ENCODE results near the gene ITPR1.

Gene ITPR1

GRCh38 chr3:4532535-4533112, 39.5 kb downstream of the ITPR1 start:
- H3K4me3 ChIP-seq (ENCODE audit: control insufficient read depth, low read depth, low read length) = no peak overlapping the region
- no peak for TF ChIP-seq CTCF (conservative IDR thresholded peaks at IDR 0.05; ENCODE audit: control insufficient read depth, insufficient read depth, low read depth, low read length)
- no peak for DNase-seq (ENCODE audit: low read depth)

- TF ChIP-seq CTCF (conservative IDR thresholded peaks at IDR 0.05; ENCODE audit: control insufficient read depth, insufficient read depth, low read depth, low read length) = no peak
- no peak for DNase-seq (ENCODE audit: low read depth)
- no peak overlapping the region for H3K4me3 ChIP-seq (ENCODE audit: control insufficient read depth, low read depth, low read length)
Observed at GRCh38 chr3:4533489-4534443, 40.6 kb downstream of the ITPR1 start.

- no peak for TF ChIP-seq CTCF (conservative IDR thresholded peaks at IDR 0.05; ENCODE audit: control insufficient read depth, insufficient read depth, low read depth, low read length)
- no peak overlapping the region for H3K4me3 ChIP-seq (ENCODE audit: control insufficient read depth, low read depth, low read length)
- no peak for DNase-seq (ENCODE audit: low read depth)
Observed at GRCh38 chr3:4534906-4535305, 41.8 kb downstream of the ITPR1 start.

- TF ChIP-seq CTCF (conservative IDR thresholded peaks at IDR 0.05; ENCODE audit: control insufficient read depth, insufficient read depth, low read depth, low read length) = no peak
- no peak overlapping the region for H3K4me3 ChIP-seq (ENCODE audit: control insufficient read depth, low read depth, low read length)
- no peak for DNase-seq (ENCODE audit: low read depth)
Observed at GRCh38 chr3:4536260-4536659, 43.1 kb downstream of the ITPR1 start.

GRCh38 chr3:4540267-4540666, 47.1 kb downstream of the ITPR1 start:
- DNase-seq (ENCODE audit: low read depth) = no peak
- no peak overlapping the region for H3K4me3 ChIP-seq (ENCODE audit: control insufficient read depth, low read depth, low read length)
- no peak for TF ChIP-seq CTCF (conservative IDR thresholded peaks at IDR 0.05; ENCODE audit: control insufficient read depth, insufficient read depth, low read depth, low read length)

GRCh38 chr3:4543110-4543509, 50.0 kb downstream of the ITPR1 start:
- no peak overlapping the region for H3K4me3 ChIP-seq (ENCODE audit: control insufficient read depth, low read depth, low read length)
- no peak for TF ChIP-seq CTCF (conservative IDR thresholded peaks at IDR 0.05; ENCODE audit: control insufficient read depth, insufficient read depth, low read depth, low read length)
- no peak for DNase-seq (ENCODE audit: low read depth)
